GM12878 (cell line): ENCODE data around the gene CACNA2D2. TPM values are rescaled to one million over a fixed set of nuclear protein-coding genes. Genes with fewer than 3 reads are reported as not detected.

Experiments
- ATAC-seq: fragments of 200-7000 bp; cut with Tn5 transposase; 3 replicates; pipeline ENCODE4 v1.9.1; 2020; ENCODE audit warnings: mild to moderate bottlenecking, moderate library complexity
- BruUV-seq: library from RNA; stranded (reverse); fragments of 400-500 nt; replicated peaks from 2 replicates; lab custom pipeline; 2021; lab: Mats Ljungman, UMichigan
- CTCF ChIA-PET: fragments of 300-600 bp; sonication (Branson Sonifier 250); formaldehyde crosslinking; extraction: SDS; loops from one replicate; lab custom pipeline; 2021; ENCODE audit warnings: inconsistent platforms; lab: Yijun Ruan, JAX
- POLR2A ChIA-PET: fragments of 350-600 bp; formaldehyde crosslinking; extraction: SDS; loops from one replicate; lab custom pipeline; 2021; ENCODE audit warnings: inconsistent platforms; lab: Charles Lee
- RAD21 ChIA-PET: fragments of 300-600 bp; sonication (Branson Sonifier 250); formaldehyde crosslinking; loops from one replicate; lab custom pipeline; 2023; ENCODE audit warnings: antibody characterized with exemption; ENCODE audit not compliant: unreplicated experiment; lab: Charles Lee
- SMC1A ChIA-PET: fragments of 300-600 bp; sonication (Branson Sonifier 250); formaldehyde crosslinking; loops from one replicate; lab custom pipeline; 2023; ENCODE audit not compliant: unreplicated experiment, uncharacterized antibody; lab: Charles Lee
- DNase-seq: peaks from one replicate; pipeline ENCODE4 v3.0.0-alpha.2; 2011; ENCODE audit warnings: low read depth, low spot score
- FAIRE-seq: peaks from 3 replicates; lab custom pipeline; 2011; peaks lifted over from hg19 to GRCh38; lab: Jason Lieb, UNC
- H2AFZ ChIP-seq: 2 replicates; pipeline ENCODE4 v1.6.0; 2011; ENCODE audit warnings: low read depth, low read length, control low read depth; ENCODE audit not compliant: control insufficient read depth
- H3K27ac ChIP-seq: 2 replicates; pipeline ENCODE4 v1.5.1; 2011; ENCODE audit warnings: control low read depth; ENCODE audit not compliant: control insufficient read depth, insufficient read depth
- H3K27me3 ChIP-seq, 2 experiments: replicated peaks in 1 of 2; 2 replicates each; pipeline versions ENCODE4 v1.6.0 to v1.6.1; 2011; ENCODE audit warnings: low read length in 1 of 2; ENCODE audit not compliant: control insufficient read depth in 2 of 2, insufficient read depth in 2 of 2
- H3K36me3 ChIP-seq, 2 experiments: 2 replicates each; pipeline ENCODE4 v1.5.1; 2011; ENCODE audit warnings: low read length in 1 of 2; ENCODE audit not compliant: control insufficient read depth in 2 of 2, insufficient read depth in 2 of 2
- H3K4me1 ChIP-seq: 2 replicates; pipeline ENCODE4 v1.6.1; 2011; ENCODE audit warnings: mild to moderate bottlenecking, low read length, moderate library complexity, mixed read lengths; ENCODE audit not compliant: control insufficient read depth, insufficient read depth
- H3K4me2 ChIP-seq: 2 replicates; pipeline ENCODE4 v1.6.0; 2011; ENCODE audit warnings: control low read depth; ENCODE audit not compliant: control insufficient read depth, insufficient read depth
- H3K4me3 ChIP-seq: fragments of 200-600 bp; sonication (generic); 2 replicates; pipeline ENCODE4 v1.5.1; 2016
- H3K79me2 ChIP-seq: 2 replicates; pipeline ENCODE4 v1.6.0; 2011; ENCODE audit warnings: low read length; ENCODE audit not compliant: control insufficient read depth, insufficient read depth
- H3K9ac ChIP-seq: 2 replicates; pipeline ENCODE4 v1.8.0; 2011; ENCODE audit warnings: low read length, control low read depth, mixed read lengths; ENCODE audit not compliant: control insufficient read depth, insufficient read depth
- H3K9me3 ChIP-seq: replicated peaks from 3 replicates; pipeline ENCODE4 v1.5.1; 2011; ENCODE audit warnings: mild to moderate bottlenecking, low read length; ENCODE audit not compliant: control insufficient read depth, insufficient read depth
- H4K20me1 ChIP-seq: 2 replicates; pipeline ENCODE4 v1.6.0; 2011; ENCODE audit not compliant: control insufficient read depth, insufficient read depth
- BACH1 ChIP-seq: fragments of 450-650 bp; IDR thresholded peaks from 2 replicates; pipeline ENCODE4 v1.6.1; 2017; ENCODE audit warnings: mild to moderate bottlenecking, borderline replicate concordance
- BMI1 ChIP-seq: fragments of 450-650 bp; IDR thresholded peaks from 2 replicates; pipeline ENCODE4 v1.6.1; 2016; ENCODE audit warnings: mild to moderate bottlenecking, moderate library complexity, borderline replicate concordance
- HCFC1 ChIP-seq: fragments of 150-350 bp; IDR thresholded peaks from 2 replicates; pipeline ENCODE4 v1.6.1; 2014; ENCODE audit warnings: low read length
- HDAC6 ChIP-seq: fragments of 200-600 bp; sonication (generic); IDR thresholded peaks from one replicate; pipeline ENCODE4 v1.8.0; 2017; ENCODE audit warnings: antibody characterized with exemption; ENCODE audit not compliant: unreplicated experiment
- LARP7 ChIP-seq: fragments of 450-650 bp; IDR thresholded peaks from 2 replicates; pipeline ENCODE4 v1.6.1; 2017; ENCODE audit warnings: mild to moderate bottlenecking
- MYB ChIP-seq: fragments of 150-350 bp; IDR thresholded peaks from 2 replicates; pipeline ENCODE4 v1.6.1; 2014; ENCODE audit warnings: mild to moderate bottlenecking, low read depth, low read length, borderline replicate concordance
- NFYA ChIP-seq: IDR thresholded peaks from 2 replicates; pipeline ENCODE4 v1.6.1; 2011; ENCODE audit warnings: low read depth, mild to moderate bottlenecking, low read length, improper control_type of control experiment, borderline replicate concordance
- PAX5 ChIP-seq: IDR thresholded peaks from 2 replicates; pipeline ENCODE4 v1.6.1; 2011; ENCODE audit warnings: low read depth, low read length, borderline replicate concordance
- SIX5 ChIP-seq: IDR thresholded peaks from 2 replicates; pipeline ENCODE4 v1.6.1; 2011; ENCODE audit warnings: mild to moderate bottlenecking, low read depth, low read length, moderate library complexity; ENCODE audit not compliant: severe bottlenecking
- WGBS: methylation state at CpG from one replicate; pipeline ENCODE4 v1.1.6; 2016; ENCODE audit warnings: low lambda C conversion rate; ENCODE audit not compliant: insufficient replicate concordance, insufficient coverage; ENCODE audit errors: missing lambda C conversion rate; 5-methylcytosine and 5-hydroxymethylcytosine counted together
- in situ Hi-C: fragments of 300-500 bp; cut with MboI; formaldehyde crosslinking; loops from 9 replicates; pipeline ENCODE4 v1.14.3; 2018; ENCODE audit warnings: mixed read lengths
- intact Hi-C: fragments of 100-400 bp; cut with micrococcal nuclease; formaldehyde crosslinking; loops from one replicate; pipeline ENCODE4 v1.14.2; 2022; ENCODE audit not compliant: unreplicated experiment
- polyA plus RNA-seq, 11 experiments: library from polyadenylated mRNA; depleted of rRNA in 4 of 11; unstranded in 6 of 11; stranded (reverse) in 5 of 11; fragments of >200 nt; fragmentation: Nextera tagmentation in 4 of 11; fragmentation: Illumina TruSeq in 1 of 11; extraction: Ambion mirVana in 4 of 11; extraction: Trizol in 1 of 11; gene quantifications; 1 replicate in 1 of 11; 2 replicates in 10 of 11; pipeline versions ENCODE4 v1.2.1 to v1.2.3, GENCODE V29; 2011 to 2016; ENCODE audit warnings: inconsistent platforms in 2 of 11, missing spikeins in 2 of 11, low read depth in 1 of 11
- total RNA-seq, 4 experiments: library from RNA; depleted of rRNA in 3 of 4; stranded (reverse); fragments of >200 nt in 3 of 4; fragmentation: Illumina TruSeq in 1 of 4; extraction: Trizol in 1 of 4; gene quantifications; 2 replicates each; pipeline versions ENCODE4 v1.2.1 to v1.2.3, GENCODE V29; 2013 to 2021
- TF ChIP-seq, protein P1 (sequence below): fragments of 450-650 bp; formaldehyde crosslinking; IDR thresholded peaks from 2 replicates; pipeline ENCODE4 v1.4.0; 2020; ENCODE audit warnings: mild to moderate bottlenecking, moderate library complexity
- TF ChIP-seq, protein P2 (sequence below): IDR thresholded peaks from 2 replicates; pipeline ENCODE4 v1.6.1; 2011; ENCODE audit warnings: low read depth, low read length, improper control_type of control experiment, borderline replicate concordance

Gene CACNA2D2
- total and polyA plus RNA-seq, 10 of the 15 experiments (the other 5 are each of a cell fraction or from before 2014, with no cell fraction given): 0.03 to 0.07 TPM; not detected in 8

DNA sequence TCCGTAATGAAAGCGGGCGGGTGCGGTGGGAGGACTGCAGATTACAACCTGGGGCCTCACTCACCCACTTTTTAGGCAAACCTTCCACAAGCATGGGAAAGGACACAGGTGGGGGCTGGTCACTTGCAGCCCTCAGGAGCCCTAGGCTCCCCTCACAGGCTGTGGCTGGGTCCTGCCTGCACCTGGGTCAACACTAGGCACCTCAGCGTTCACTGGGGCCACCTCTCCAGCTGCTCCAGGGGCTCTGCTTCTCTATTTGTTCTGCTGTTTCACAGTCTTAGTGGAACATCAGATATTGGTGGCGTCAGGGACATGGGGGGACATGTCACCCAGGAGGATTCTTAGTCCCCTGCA, 114.0 kb downstream of the CACNA2D2 start:
- no peaks in the 10 kb centered on the region for H3K79me2 ChIP-seq
- FAIRE-seq: no peak
- TF ChIP-seq, protein P1, sequence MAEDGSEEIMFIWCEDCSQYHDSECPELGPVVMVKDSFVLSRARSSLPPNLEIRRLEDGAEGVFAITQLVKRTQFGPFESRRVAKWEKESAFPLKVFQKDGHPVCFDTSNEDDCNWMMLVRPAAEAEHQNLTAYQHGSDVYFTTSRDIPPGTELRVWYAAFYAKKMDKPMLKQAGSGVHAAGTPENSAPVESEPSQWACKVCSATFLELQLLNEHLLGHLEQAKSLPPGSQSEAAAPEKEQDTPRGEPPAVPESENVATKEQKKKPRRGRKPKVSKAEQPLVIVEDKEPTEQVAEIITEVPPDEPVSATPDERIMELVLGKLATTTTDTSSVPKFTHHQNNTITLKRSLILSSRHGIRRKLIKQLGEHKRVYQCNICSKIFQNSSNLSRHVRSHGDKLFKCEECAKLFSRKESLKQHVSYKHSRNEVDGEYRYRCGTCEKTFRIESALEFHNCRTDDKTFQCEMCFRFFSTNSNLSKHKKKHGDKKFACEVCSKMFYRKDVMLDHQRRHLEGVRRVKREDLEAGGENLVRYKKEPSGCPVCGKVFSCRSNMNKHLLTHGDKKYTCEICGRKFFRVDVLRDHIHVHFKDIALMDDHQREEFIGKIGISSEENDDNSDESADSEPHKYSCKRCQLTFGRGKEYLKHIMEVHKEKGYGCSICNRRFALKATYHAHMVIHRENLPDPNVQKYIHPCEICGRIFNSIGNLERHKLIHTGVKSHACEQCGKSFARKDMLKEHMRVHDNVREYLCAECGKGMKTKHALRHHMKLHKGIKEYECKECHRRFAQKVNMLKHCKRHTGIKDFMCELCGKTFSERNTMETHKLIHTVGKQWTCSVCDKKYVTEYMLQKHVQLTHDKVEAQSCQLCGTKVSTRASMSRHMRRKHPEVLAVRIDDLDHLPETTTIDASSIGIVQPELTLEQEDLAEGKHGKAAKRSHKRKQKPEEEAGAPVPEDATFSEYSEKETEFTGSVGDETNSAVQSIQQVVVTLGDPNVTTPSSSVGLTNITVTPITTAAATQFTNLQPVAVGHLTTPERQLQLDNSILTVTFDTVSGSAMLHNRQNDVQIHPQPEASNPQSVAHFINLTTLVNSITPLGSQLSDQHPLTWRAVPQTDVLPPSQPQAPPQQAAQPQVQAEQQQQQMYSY (CRISPR knock-in tag): no peak
- TF ChIP-seq SIX5 (no peak), MYB (no peak), HCFC1 (no peak), NFYA (no peak), LARP7 (no peak), PAX5 (no peak), BMI1 (no peak), HDAC6 (no peak), BACH1 (no peak)
- TF ChIP-seq, protein P2, sequence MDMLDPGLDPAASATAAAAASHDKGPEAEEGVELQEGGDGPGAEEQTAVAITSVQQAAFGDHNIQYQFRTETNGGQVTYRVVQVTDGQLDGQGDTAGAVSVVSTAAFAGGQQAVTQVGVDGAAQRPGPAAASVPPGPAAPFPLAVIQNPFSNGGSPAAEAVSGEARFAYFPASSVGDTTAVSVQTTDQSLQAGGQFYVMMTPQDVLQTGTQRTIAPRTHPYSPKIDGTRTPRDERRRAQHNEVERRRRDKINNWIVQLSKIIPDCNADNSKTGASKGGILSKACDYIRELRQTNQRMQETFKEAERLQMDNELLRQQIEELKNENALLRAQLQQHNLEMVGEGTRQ: no peak
- no peaks in the 10 kb centered on the region for H3K4me1 ChIP-seq
- BruUV-seq: no TSS peak
- ChIA-PET RAD21 (no interaction called here), SMC1A (no interaction called here), CTCF (no interaction called here), POLR2A (no interaction called here)
- no peak overlapping the region for H3K4me2 ChIP-seq
- no peaks in the 10 kb centered on the region for H3K36me3 ChIP-seq
- no peaks in the 10 kb centered on the region for H3K9me3 ChIP-seq
- no peak overlapping the region for H3K27ac ChIP-seq
- WGBS: 26% methylated on average over 6 of the region's 6 CpGs
- no peak overlapping the region for H2AFZ ChIP-seq
- no peak for DNase-seq
- no peak for ATAC-seq
- no peak overlapping the region for H3K9ac ChIP-seq
- intact Hi-C loops (no loop called here), in situ Hi-C loops (no loop called here)
- H3K4me3 ChIP-seq: no peak overlapping the region
- peaks cover 0 to 3% of the 10 kb centered on the region in 2 experiments; a peak in 3 of 4 replicates for H3K27me3 ChIP-seq
- H4K20me1 ChIP-seq: no peaks in the 10 kb centered on the region
